Psoas muscle (tissue), 8 donors: ENCODE results near the gene AQP6. TPM values are rescaled to one million over a fixed set of nuclear protein-coding genes. Genes with fewer than 3 reads are reported as not detected.

Source experiments
- ATAC-seq, 4 donors: fragments of 200-7000 bp; cut with Tn5 transposase; one replicate each; pipeline ENCODE4 v1.9.1; 2020; ENCODE audit warnings: moderate library complexity in 3 of 4, mild to moderate bottlenecking in 2 of 4
- DNase-seq, 2 donors: peaks; one replicate each; pipeline ENCODE4 v3.0.0-alpha.2; 2020
- H3K27ac ChIP-seq: fragments of 200-600 bp; one replicate; pipeline ENCODE4 v1.8.0; 2022
- H3K27me3 ChIP-seq, 3 donors: fragments of 200-600 bp in 1 of 3; one replicate each; pipeline versions ENCODE4 v1.6.1 to v1.8.0; 2013 to 2022; ENCODE audit warnings: low read length in 2 of 3, mild to moderate bottlenecking in 2 of 3, moderate library complexity in 1 of 3; ENCODE audit not compliant: insufficient read depth in 3 of 3
- H3K36me3 ChIP-seq, 2 donors: fragments of 200-600 bp in 1 of 2; one replicate each; pipeline versions ENCODE4 v1.6.1 to v1.8.0; 2013 to 2022; ENCODE audit warnings: low read depth in 1 of 2, mild to moderate bottlenecking in 1 of 2, moderate library complexity in 1 of 2; ENCODE audit not compliant: insufficient read depth in 1 of 2
- H3K4me1 ChIP-seq: fragments of 200-600 bp; one replicate; pipeline ENCODE4 v1.8.0; 2022
- H3K4me3 ChIP-seq: fragments of 200-600 bp; one replicate; pipeline ENCODE4 v1.8.0; 2022; ENCODE audit warnings: mild to moderate bottlenecking
- H3K9me3 ChIP-seq: fragments of 200-600 bp; one replicate; pipeline ENCODE4 v1.8.0; 2022
- WGBS, 3 donors: extraction: QIAGEN DNeasy Blood & Tissue Kit; methylation state at CpG; one replicate each; pipeline versions ENCODE4 v1.1.6 to v1.1.7; 2013; 5-methylcytosine and 5-hydroxymethylcytosine counted together
- intact Hi-C, 2 donors: fragments of 100-400 bp; cut with DNase I; formaldehyde crosslinking; loops; one replicate each; pipeline versions ENCODE4 v1.11.0 to v1.14.2; 2022
- polyA plus RNA-seq, 3 donors: library from polyadenylated mRNA; stranded (reverse); fragments of 200-250 nt; gene quantifications; one replicate each; pipeline ENCODE4 v1.2.3, GENCODE V29; 2013
- total RNA-seq, 4 donors: library from RNA; stranded (reverse); fragmentation: NEBNext Ultra II Directional in 2 of 4; extraction: Animal tissue kit (Norgen Biotek cat#: 25700) in 2 of 4; gene quantifications; one replicate each; pipeline versions ENCODE4 v1.2.1 to v1.2.4, GENCODE V29; 2021 to 2023
- TF ChIP-seq, protein P1 (sequence below): fragments of 200-600 bp; IDR thresholded peaks from one replicate; pipeline ENCODE4 v1.8.0; 2022; ENCODE audit warnings: antibody characterized with exemption
- donor health status: healthy with polysubstance abuse.
- donor health status: DM: no; HTN: no; CAD: no; lungs with moderate emphysema.
- donor health status: Bipolar disorder and iron deficiency.
- donor health status: healthy.
- donor health status: DM: yes; HTN: yes; CAD: no.
- donor health status: DM: no; HTN: no; CAD: no.
- donor health status: DM: no; HTN: no; CAD: no.
- donor health status: DM: yes; HTN: yes; CAD: no.

The AQP6 gene
- total and polyA plus RNA-seq, 7 donors = 0.04 TPM; not detected in 6

DNA sequence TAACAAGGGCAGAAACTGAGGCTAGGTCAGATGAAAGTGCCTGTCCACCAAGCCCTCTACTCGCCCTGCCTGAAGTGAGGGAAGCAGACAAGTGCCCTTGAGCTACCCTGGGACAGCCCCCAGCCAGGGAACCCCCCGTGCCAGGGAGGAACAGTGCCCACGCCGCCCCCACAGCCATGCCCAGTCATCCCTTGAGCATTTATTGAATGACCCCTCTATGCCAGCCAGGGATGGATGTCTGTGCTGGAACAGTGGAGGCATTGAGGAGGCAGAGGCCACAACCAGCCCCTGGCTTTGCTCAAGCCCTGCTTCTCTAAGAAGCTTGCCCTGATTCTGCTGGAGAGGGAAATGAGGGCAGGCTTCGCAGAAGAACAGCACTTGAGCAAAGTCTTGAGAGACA, 3.7 kb upstream of the AQP6 start:
- intact Hi-C loops = loop anchor here (5.0 to 10.0 kb wide), 4 partner anchors 102 to 196 kb away; partner anchors contain the start of gene CERS5 (in 1 of the 2)
- WGBS, 3 donors = 83 to 88% (median 84%) methylated on average over 5 of the region's 5 CpGs
- ATAC-seq (no peak), DNase-seq (no peak)
- peaks cover 4% of the 10 kb centered on the region for H3K4me1 ChIP-seq
- TF ChIP-seq, protein P1, sequence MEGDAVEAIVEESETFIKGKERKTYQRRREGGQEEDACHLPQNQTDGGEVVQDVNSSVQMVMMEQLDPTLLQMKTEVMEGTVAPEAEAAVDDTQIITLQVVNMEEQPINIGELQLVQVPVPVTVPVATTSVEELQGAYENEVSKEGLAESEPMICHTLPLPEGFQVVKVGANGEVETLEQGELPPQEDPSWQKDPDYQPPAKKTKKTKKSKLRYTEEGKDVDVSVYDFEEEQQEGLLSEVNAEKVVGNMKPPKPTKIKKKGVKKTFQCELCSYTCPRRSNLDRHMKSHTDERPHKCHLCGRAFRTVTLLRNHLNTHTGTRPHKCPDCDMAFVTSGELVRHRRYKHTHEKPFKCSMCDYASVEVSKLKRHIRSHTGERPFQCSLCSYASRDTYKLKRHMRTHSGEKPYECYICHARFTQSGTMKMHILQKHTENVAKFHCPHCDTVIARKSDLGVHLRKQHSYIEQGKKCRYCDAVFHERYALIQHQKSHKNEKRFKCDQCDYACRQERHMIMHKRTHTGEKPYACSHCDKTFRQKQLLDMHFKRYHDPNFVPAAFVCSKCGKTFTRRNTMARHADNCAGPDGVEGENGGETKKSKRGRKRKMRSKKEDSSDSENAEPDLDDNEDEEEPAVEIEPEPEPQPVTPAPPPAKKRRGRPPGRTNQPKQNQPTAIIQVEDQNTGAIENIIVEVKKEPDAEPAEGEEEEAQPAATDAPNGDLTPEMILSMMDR = no peak
- H3K4me3 ChIP-seq = no peak overlapping the region
- H3K36me3 ChIP-seq = no peaks in the 10 kb centered on the region
- H3K9me3 ChIP-seq = no peaks in the 10 kb centered on the region
- H3K27ac ChIP-seq = no peak overlapping the region
- peaks cover 0 to 48% (median 0%) of the 10 kb centered on the region in 3 donors for H3K27me3 ChIP-seq

DNA sequence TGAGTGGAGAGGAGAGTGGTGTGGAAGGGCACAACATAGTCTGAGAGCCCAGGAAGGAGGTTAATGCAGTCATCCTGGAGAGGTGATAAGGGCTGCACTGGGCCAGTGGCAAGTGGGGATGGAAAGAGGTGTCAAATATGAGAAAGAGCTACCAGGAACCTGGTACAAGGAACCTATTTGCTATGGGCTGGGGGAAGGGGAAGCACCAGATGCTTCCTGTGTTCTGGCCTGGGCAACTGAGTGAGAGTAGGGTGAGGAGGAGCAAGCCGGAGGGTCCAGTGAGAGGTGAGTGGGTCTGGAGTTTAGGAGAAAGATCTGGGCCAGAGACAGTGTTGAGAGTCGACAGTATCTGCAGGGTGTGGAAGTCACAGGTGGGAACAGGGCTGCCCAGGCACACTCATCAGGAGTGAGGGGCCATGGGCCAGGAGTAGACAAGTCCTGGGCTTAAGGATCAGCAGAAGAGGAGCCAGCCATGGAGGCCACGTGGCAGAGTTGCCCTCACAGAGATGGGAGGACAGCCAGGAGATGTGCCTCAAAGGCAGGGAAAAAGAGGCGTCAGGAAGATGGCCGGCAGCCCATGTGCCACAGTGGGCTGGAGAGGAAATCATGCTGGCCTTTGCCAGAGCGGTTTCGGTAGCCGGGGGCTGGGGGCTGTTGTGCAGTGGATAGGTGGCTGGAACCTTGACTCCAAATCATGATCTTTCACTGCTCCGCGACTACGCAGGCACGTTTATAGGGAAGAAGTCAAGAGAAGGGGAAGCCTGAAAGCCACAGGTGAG, 2.9 kb upstream of the AQP6 start:
- ATAC-seq = no peak
- intact Hi-C loops = loop anchor here (5.0 to 10.0 kb wide), 6 partner anchors 87 to 205 kb away; partner anchors contain the start of genes ASIC1 (in 1 of the 2) and CERS5 (in 1 of the 2)
- no peak for DNase-seq
- TF ChIP-seq, protein P1 = no peak
- H3K27me3 ChIP-seq = peaks cover 0 to 48% (median 0%) of the 10 kb centered on the region in 3 donors
- no peaks in the 10 kb centered on the region for H3K9me3 ChIP-seq
- no peaks in the 10 kb centered on the region for H3K36me3 ChIP-seq
- H3K27ac ChIP-seq = no peak overlapping the region
- H3K4me3 ChIP-seq = no peak overlapping the region
- peaks cover 4% of the 10 kb centered on the region for H3K4me1 ChIP-seq
- 76 to 79% (median 78%) methylated on average over 12 of the region's 12 CpGs for WGBS, 3 donors

DNA sequence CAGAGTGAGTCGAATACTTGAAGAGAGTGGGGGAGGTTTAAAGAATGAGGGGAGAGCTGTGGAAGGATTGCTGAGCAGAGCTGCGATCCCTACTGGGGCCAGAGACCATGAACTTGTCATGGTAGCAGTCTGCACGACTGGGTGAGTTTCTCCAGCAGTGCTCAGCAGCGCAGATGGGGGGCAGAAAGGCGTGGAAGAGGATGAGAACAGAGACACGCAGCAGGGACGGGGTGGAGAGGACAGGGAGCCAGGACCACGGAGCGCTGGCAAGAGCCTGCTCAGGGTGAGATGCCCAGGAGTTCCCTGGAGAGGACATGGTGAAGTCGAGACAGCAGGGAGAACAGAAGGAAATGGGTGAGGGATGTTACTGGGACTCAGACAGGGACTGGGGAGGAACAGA, 2.1 kb upstream of the AQP6 start:
- WGBS, 3 donors = 59 to 76% (median 61%) methylated on average over 10 of the region's 10 CpGs
- Histone ChIP-seq H3K27ac (no peak overlapping the region), H3K4me1 (peaks cover 4% of the 10 kb centered on the region), H3K9me3 (no peaks in the 10 kb centered on the region), H3K27me3 (peaks cover 0 to 48% (median 0%) of the 10 kb centered on the region in 3 donors), H3K36me3 (no peaks in the 10 kb centered on the region), H3K4me3 (no peak overlapping the region)
- TF ChIP-seq, protein P1 = no peak
- DNase-seq (no peak), ATAC-seq (no peak)
- intact Hi-C loops = loop anchor here (5.0 to 10.0 kb wide), 2 partner anchors 87 to 204 kb away; partner anchors contain the start of gene ASIC1 (in 1 of the 2)

DNA sequence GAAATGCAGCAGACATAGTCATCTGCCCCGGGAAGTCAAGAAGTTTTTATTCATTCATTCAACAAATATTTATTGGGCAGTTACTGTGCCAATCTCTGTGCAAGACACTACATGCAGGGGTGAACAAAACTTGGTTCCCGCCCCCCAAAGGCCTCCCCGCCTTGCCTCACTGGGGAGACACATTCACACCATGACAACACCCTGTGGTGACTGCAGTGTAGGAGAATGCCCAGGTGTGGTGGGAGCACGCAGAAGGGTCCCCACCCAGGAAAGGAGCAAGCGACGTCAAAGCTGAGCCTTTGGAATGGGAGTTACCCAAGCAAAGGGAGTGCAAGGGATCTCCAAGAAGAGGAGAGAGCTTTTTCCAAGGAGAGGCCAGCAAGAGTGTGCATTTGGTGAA, 1.6 kb upstream of the AQP6 start:
- ATAC-seq (no peak), DNase-seq (no peak)
- Histone ChIP-seq H3K4me1 (peaks cover 4% of the 10 kb centered on the region), H3K27ac (no peak overlapping the region), H3K36me3 (no peaks in the 10 kb centered on the region), H3K9me3 (no peaks in the 10 kb centered on the region), H3K4me3 (no peak overlapping the region), H3K27me3 (peaks cover 0 to 43% (median 0%) of the 10 kb centered on the region in 3 donors)
- 76 to 81% (median 78%) methylated on average over 6 of the region's 6 CpGs for WGBS, 3 donors
- intact Hi-C loops = loop anchor here (5.0 to 10.0 kb wide), 2 partner anchors 86 to 204 kb away; partner anchors contain the start of gene ASIC1 (in 1 of the 2)
- TF ChIP-seq, protein P1 = no peak
